K562 (cell line): Measurements from ENCODE around the gene ARL16. TPM values are rescaled to one million over a fixed set of nuclear protein-coding genes. Genes with fewer than 3 reads are reported as not detected.
A peak's percentile ranks its signal among the peaks of the same experiment; 100 is the strongest.

Source experiments
- DACH1 ChIP-seq: fragments of 450-650 bp; IDR thresholded peaks from 2 replicates; pipeline ENCODE4 v1.6.1; 2018; ENCODE audit not compliant: partially characterized antibody
- EGR1 ChIP-seq: fragments of 450-650 bp; conservative IDR thresholded peaks from 2 replicates; pipeline ENCODE4 v1.6.1; 2017; ENCODE audit warnings: mild to moderate bottlenecking
- FOXA1 ChIP-seq: fragments of 450-650 bp; IDR thresholded peaks from 2 replicates; pipeline ENCODE4 v1.6.1; 2016; ENCODE audit warnings: mild to moderate bottlenecking, borderline replicate concordance
- IRF2 ChIP-seq: sonication (generic); formaldehyde crosslinking; IDR thresholded peaks from 2 replicates; pipeline ENCODE4 v1.8.1; 2022; ENCODE audit warnings: mild to moderate bottlenecking, missing genetic modification reagents
- MLLT1 ChIP-seq, 2 experiments: fragments of 450-650 bp; IDR thresholded peaks; 2 replicates each; pipeline ENCODE4 v1.6.1; 2016
- NR1H2 ChIP-seq: sonication (generic); formaldehyde crosslinking; IDR thresholded peaks from 2 replicates; pipeline ENCODE4 v1.4.0; 2020; ENCODE audit warnings: mild to moderate bottlenecking, missing genetic modification reagents
- PKNOX1 ChIP-seq: fragments of 450-650 bp; IDR thresholded peaks from 2 replicates; pipeline ENCODE4 v1.6.1; 2016
- POLR2G ChIP-seq: fragments of 200-400 bp; formaldehyde crosslinking; IDR thresholded peaks from 2 replicates; pipeline ENCODE4 v1.6.1; 2017; ENCODE audit warnings: low read depth, mild to moderate bottlenecking, antibody characterized with exemption, low read length, moderate library complexity
- SIN3B ChIP-seq: fragments of 450-650 bp; IDR thresholded peaks from 2 replicates; pipeline ENCODE4 v1.6.1; 2017; ENCODE audit warnings: low read depth, mild to moderate bottlenecking, moderate library complexity
- TAF1 ChIP-seq: IDR thresholded peaks from 2 replicates; pipeline ENCODE4 v1.6.1; 2011; ENCODE audit warnings: mild to moderate bottlenecking, low read length, moderate library complexity; ENCODE audit not compliant: insufficient read depth, control insufficient read depth, severe bottlenecking; ENCODE audit errors: extremely low read depth
- TFAP4 ChIP-seq: sonication (generic); formaldehyde crosslinking; IDR thresholded peaks from 2 replicates; pipeline ENCODE4 v1.8.0; 2022; ENCODE audit warnings: missing genetic modification reagents, mild to moderate bottlenecking, moderate library complexity, borderline replicate concordance
- TOE1 ChIP-seq, 2 experiments: fragments of 450-650 bp in 1 of 2; sonication (generic) in 1 of 2; formaldehyde crosslinking in 1 of 2; IDR thresholded peaks; 2 replicates each; pipeline versions ENCODE4 v1.7.1 to v1.8.0; 2016 to 2022; ENCODE audit warnings: borderline replicate concordance in 2 of 2, mild to moderate bottlenecking in 2 of 2, antibody characterized with exemption in 1 of 2, inconsistent platforms in 1 of 2, low read depth in 1 of 2, missing genetic modification reagents in 1 of 2, moderate library complexity in 1 of 2
- ZBTB7A ChIP-seq: IDR thresholded peaks from 2 replicates; pipeline ENCODE4 v1.6.1; 2011; ENCODE audit warnings: low read depth, mild to moderate bottlenecking, low read length, moderate library complexity, borderline replicate concordance; ENCODE audit not compliant: control insufficient read depth
- ZNF12 ChIP-seq: sonication (generic); formaldehyde crosslinking; IDR thresholded peaks from 2 replicates; pipeline ENCODE4 v1.4.0; 2020; ENCODE audit warnings: mild to moderate bottlenecking, missing genetic modification reagents
- ZNF316 ChIP-seq: fragments of 450-650 bp; IDR thresholded peaks from 2 replicates; pipeline ENCODE4 v1.6.1; 2016
- ZNF592 ChIP-seq: fragments of 450-650 bp; IDR thresholded peaks from 2 replicates; pipeline ENCODE4 v1.6.1; 2017; ENCODE audit warnings: antibody characterized with exemption, mild to moderate bottlenecking
- ZNF740 ChIP-seq, 3 experiments: fragments of 200-800 bp in 1 of 3; sonication (Bioruptor generic) in 1 of 3; sonication (generic) in 1 of 3; formaldehyde crosslinking in 1 of 3; IDR thresholded peaks; 2 replicates each; pipeline versions ENCODE4 v1.6.1 to v1.8.0; 2016 to 2022; ENCODE audit warnings: mild to moderate bottlenecking in 2 of 3, missing compliant biosample characterization in 2 of 3, missing genetic modification characterization in 2 of 3, missing genetic modification reagents in 1 of 3
- ZNF75A ChIP-seq: fragments of 450-650 bp; formaldehyde crosslinking; IDR thresholded peaks from 2 replicates; pipeline ENCODE4 v1.4.0; 2020; ENCODE audit warnings: mild to moderate bottlenecking
- polyA plus RNA-seq, 8 experiments: library from polyadenylated mRNA; depleted of rRNA in 4 of 8; stranded (reverse) in 5 of 8; unstranded in 3 of 8; fragments of >200 nt; fragmentation: Nextera tagmentation in 2 of 8; fragmentation: Illumina TruSeq in 1 of 8; extraction: Ambion mirVana in 2 of 8; extraction: Trizol in 1 of 8; gene quantifications; 2 replicates each; pipeline versions ENCODE4 v1.2.1 to v1.2.3, GENCODE V29; 2011 to 2014; ENCODE audit warnings: inconsistent platforms in 1 of 8, missing spikeins in 1 of 8
- total RNA-seq, 7 experiments: library from RNA; depleted of rRNA in 6 of 7; stranded (reverse); fragments of >200 nt in 6 of 7; fragmentation: Illumina TruSeq in 2 of 7; extraction: Trizol in 2 of 7; gene quantifications; 2 replicates each; pipeline versions ENCODE4 v1.2.1 to v1.2.3, GENCODE V29; 2011 to 2021; ENCODE audit warnings: low replicate concordance in 1 of 7

ARL16 gene
- total and polyA plus RNA-seq, 9 of the 15 experiments (the other 6 are each of a cell fraction or from before 2014, with no cell fraction given): 5.4 to 32.4 (median 22.6) TPM

- TF ChIP-seq MLLT1 (IDR thresholded peaks at IDR 0.05) (no peak), TFAP4 (CRISPR knock-in tag) (peak; percentile 62), TOE1 (IDR thresholded peaks at IDR 0.05; ENCODE audit: borderline replicate concordance) (peak; percentile 11; the same call in 1 of the 2 replicates), TOE1 (CRISPR knock-in tag; IDR thresholded peaks at IDR 0.05; ENCODE audit: borderline replicate concordance, low read depth) (no peak), POLR2G (peak; percentile 34; the same call in 1 of the 2 replicates), DACH1 (no peak), PKNOX1 (no peak), FOXA1 (no peak), ZNF592 (0 out of 2 replicates have a peak, but pooled peaks have one; percentile 54), ZNF316 (no peak), NR1H2 (CRISPR knock-in tag) (no peak), ZNF740 (CRISPR knock-in tag; IDR thresholded peaks at IDR 0.05) (peak; percentile 70; the same call in 1 of the 2 replicates), ZNF740 (tag; IDR thresholded peaks at IDR 0.05) (no peak; a peak in 1 of 4 replicates), EGR1 (0 out of 2 replicates have a peak, but pooled peaks have one; percentile 18), ZNF75A (CRISPR knock-in tag) (no peak), ZBTB7A (peak; percentile 75; the same call in 1 of the 2 replicates), IRF2 (no peak), ZNF12 (CRISPR knock-in tag) (peak; percentile 58; the same call in 1 of the 2 replicates), TAF1 (peak; percentile 19), SIN3B (peak; percentile 17; the same call in 1 of the 2 replicates)
These were observed 15.8 kb downstream of the ARL16 start (continued) for GRCh38 chr17:81667754-81668153.
